ENCODE results near the gene WDR64. TPM values are rescaled to one million over a fixed set of nuclear protein-coding genes. Genes with fewer than 3 reads are reported as not detected.
A peak's percentile ranks its signal among the peaks of the same experiment; 100 is the strongest.

Gene WDR64
- total and polyA plus RNA-seq, 2 of the 4 experiments (the other 2 are of a cell fraction), result not detected

DNA sequence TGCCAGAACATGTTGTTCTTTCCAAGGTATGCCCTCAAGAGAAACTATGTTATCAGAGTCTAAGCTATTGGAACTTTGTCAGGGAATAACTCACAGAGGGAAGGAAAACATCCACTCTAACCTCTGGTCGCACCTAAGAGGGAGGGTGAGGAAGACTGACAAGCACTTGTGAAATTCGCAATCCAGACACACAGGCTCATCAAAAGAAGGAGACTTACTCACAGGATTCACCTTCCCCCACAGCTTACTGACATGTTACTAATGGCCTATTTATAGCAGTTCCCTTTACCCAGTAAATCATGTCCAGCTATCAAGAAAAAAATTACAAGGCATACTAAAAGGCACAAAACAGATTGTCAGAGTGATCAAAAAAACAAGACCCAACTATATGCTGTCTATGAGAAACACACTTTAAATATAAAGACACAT is 36.9 kb downstream of the WDR64 start:
- TF ChIP-seq RFX5 (IDR thresholded peaks at IDR 0.05; ENCODE audit: low read depth, low read length), result no peak
- no TSS peak for BruUV-seq (replicated peaks)
- in situ Hi-C loops (cut with MboI; ENCODE audit: low sequenced_read_pairs) (no loop called here), intact Hi-C loops (cut with micrococcal nuclease) (no loop called here), dilution Hi-C loops (cut with HindIII; ENCODE audit: low sequenced_read_pairs, unreplicated experiment) (no loop called here)
- Histone ChIP-seq H3K27ac (ENCODE audit: insufficient read depth, low read length) (no peak overlapping the region), H2AFZ (replicated peaks; ENCODE audit: low read length, poor library complexity) (no peak overlapping the region), H2AK5ac (ENCODE audit: low read depth, low read length) (no peak overlapping the region), H3K36me3 (ENCODE audit: control insufficient read depth, insufficient read depth, low read length) (no peaks in the 10 kb centered on the region), H3K56ac (ENCODE audit: extremely low read depth, insufficient read depth, low read length) (no peak overlapping the region), H3K79me1 (ENCODE audit: low read depth in 1 of 2, low read length in 2 of 2) (no peaks in the 10 kb centered on the region), H2BK5ac (ENCODE audit: low read depth, low read length, poor library complexity, severe bottlenecking) (no peak overlapping the region), H3K9ac (ENCODE audit: low read depth, low read length) (no peak overlapping the region), H4K8ac (ENCODE audit: low read depth in 2 of 2, low read length in 2 of 2) (no peak overlapping the region), H3K9me3 (ENCODE audit: control insufficient read depth, insufficient read depth, low read length) (no peaks in the 10 kb centered on the region), H3K4ac (ENCODE audit: low read depth, low read length) (no peak overlapping the region), H3K14ac (replicated peaks; ENCODE audit: low read depth, low read length) (no peak overlapping the region), H2BK15ac (ENCODE audit: low read depth, low read length) (no peak overlapping the region), H3K18ac (ENCODE audit: low read depth, low read length) (no peak overlapping the region), H4K5ac (ENCODE audit: low read depth, low read length) (no peak overlapping the region), H3K23ac (ENCODE audit: low read depth, low read length) (no peak overlapping the region), H4K91ac (ENCODE audit: insufficient read depth, low read depth, low read length) (no peak overlapping the region), H2BK20ac (ENCODE audit: low read depth, low read length) (no peak overlapping the region), H2AK9ac (replicated peaks; ENCODE audit: low read depth, low read length, poor library complexity) (no peak overlapping the region), H3K4me2 (ENCODE audit: low read depth, low read length) (no peak overlapping the region), H4K20me1 (ENCODE audit: insufficient read depth, low read length) (no peaks in the 10 kb centered on the region), H2BK120ac (ENCODE audit: low read depth, low read length) (no peak overlapping the region), H3K9me1 (ENCODE audit: insufficient read depth, low read length) (no peaks in the 10 kb centered on the region), H3K4me1 (ENCODE audit: control insufficient read depth, insufficient read depth, low read length) (no peaks in the 10 kb centered on the region), H3K27me3 (ENCODE audit: control insufficient read depth, insufficient read depth, low read length) (no peaks in the 10 kb centered on the region), H3K4me3 (ENCODE audit: insufficient read depth, low read depth, low read length) (no peak overlapping the region)
- CTCF ChIA-PET, result interaction anchor here (0.6 to 1.0 kb wide), 2 partner anchors 13 to 14 kb away, joined by 3 read pairs; no protein-coding TSS in a partner anchor
- POLR2A ChIA-PET (ENCODE audit: unreplicated experiment), result no interaction called here
- WGBS, 2 experiments (ENCODE audit: extremely low coverage in 2 of 2, insufficient read length in 1 of 2), result no CpG with 5 or more reads among the region's 2 CpGs
- DNase-seq (peak; percentile 26), ATAC-seq (ENCODE audit: low read depth) (no peak)
